Testis (tissue), 2 donors: ENCODE results near the gene BOC.

ENCODE experiments used
- POLR2A ChIP-seq: fragments of 450-650 bp; IDR thresholded peaks from one replicate; pipeline ENCODE4 v1.6.1; 2017; ENCODE audit warnings: antibody characterized with exemption, mild to moderate bottlenecking, moderate library complexity
- TF ChIP-seq, protein P1 (sequence below), 3 experiments: fragments of 450-650 bp in 2 of 3; fragments of 200-600 bp in 1 of 3; sonication (generic) in 1 of 3; IDR thresholded peaks; one replicate each; pipeline ENCODE4 v1.5.1; 2016 to 2019; ENCODE audit warnings: antibody characterized with exemption in 3 of 3, mild to moderate bottlenecking in 2 of 3, moderate library complexity in 1 of 3

DNA sequence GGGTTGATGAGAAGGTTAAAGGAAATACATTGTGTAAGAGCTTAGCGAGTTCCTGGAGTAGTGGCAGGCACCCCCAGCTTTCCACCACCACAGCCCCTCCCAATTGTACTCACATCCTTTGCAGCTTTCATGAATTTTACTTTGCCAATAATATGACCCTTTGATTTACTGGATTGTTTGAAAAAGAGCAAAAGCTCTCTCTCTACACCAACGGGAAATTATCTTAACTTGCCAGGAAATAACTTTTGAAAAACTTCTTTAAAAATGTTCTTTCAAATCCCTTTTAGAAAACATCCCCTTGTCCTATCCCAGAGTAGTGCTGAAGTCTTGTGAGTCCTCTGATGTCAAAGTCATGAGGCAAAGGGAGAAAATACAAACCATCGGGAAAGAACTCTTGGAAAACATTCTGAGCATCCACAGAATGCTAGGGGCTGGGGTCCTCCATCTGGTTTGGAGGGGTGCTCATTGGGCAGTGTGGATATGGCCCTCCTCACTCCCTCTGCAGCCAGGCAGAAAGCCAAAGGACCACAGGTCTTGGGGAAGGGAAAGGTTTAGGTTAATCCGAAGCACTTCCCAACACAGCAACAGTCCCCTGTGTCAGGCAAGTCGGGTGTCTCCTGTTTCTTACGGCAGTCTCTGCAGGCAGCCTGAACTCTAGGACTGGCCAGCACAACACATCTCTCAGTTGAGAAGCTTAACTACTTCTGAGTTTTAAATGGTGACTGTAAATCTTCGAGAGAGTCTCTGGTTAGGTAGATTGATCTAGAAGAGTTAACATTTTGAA is 36.5 kb downstream of the BOC start:
- TF ChIP-seq, protein P1, sequence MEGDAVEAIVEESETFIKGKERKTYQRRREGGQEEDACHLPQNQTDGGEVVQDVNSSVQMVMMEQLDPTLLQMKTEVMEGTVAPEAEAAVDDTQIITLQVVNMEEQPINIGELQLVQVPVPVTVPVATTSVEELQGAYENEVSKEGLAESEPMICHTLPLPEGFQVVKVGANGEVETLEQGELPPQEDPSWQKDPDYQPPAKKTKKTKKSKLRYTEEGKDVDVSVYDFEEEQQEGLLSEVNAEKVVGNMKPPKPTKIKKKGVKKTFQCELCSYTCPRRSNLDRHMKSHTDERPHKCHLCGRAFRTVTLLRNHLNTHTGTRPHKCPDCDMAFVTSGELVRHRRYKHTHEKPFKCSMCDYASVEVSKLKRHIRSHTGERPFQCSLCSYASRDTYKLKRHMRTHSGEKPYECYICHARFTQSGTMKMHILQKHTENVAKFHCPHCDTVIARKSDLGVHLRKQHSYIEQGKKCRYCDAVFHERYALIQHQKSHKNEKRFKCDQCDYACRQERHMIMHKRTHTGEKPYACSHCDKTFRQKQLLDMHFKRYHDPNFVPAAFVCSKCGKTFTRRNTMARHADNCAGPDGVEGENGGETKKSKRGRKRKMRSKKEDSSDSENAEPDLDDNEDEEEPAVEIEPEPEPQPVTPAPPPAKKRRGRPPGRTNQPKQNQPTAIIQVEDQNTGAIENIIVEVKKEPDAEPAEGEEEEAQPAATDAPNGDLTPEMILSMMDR (IDR thresholded peaks at IDR 0.05) = no peak
- no peak for TF ChIP-seq POLR2A
